Spleen (tissue), 7 donors: Measurements from ENCODE around the gene GNG7.
"Not testable (repeated sequence)": the region's sequence is repeated elsewhere in the genome, so short reads cannot be mapped to it uniquely, and the experiment has no call there.

ENCODE experiments used
- CTCF ChIP-seq, 11 experiments: fragments of 200-600 bp in 7 of 11; fragments of 450-650 bp in 4 of 11; sonication (generic) in 4 of 11; IDR thresholded peaks in 8 of 11; conservative IDR thresholded peaks in 3 of 11; 1 replicate in 7 of 11; 2 replicates in 4 of 11; pipeline versions ENCODE4 v1.4.0 to v1.8.0; 2016 to 2021; ENCODE audit warnings: antibody characterized with exemption in 11 of 11, inconsistent platforms in 4 of 11, mild to moderate bottlenecking in 1 of 11
- POLR2A ChIP-seq, 3 donors: fragments of 450-650 bp; IDR thresholded peaks; one replicate each; pipeline ENCODE4 v1.5.1; 2017; ENCODE audit warnings: antibody characterized with exemption in 3 of 3, mild to moderate bottlenecking in 1 of 3
- POLR2AphosphoS5 ChIP-seq, 3 donors: sonication (generic); formaldehyde crosslinking; IDR thresholded peaks; one replicate each; pipeline ENCODE4 v1.5.1; 2017; ENCODE audit warnings: antibody characterized with exemption in 3 of 3
- donor health status: DM: no; HTN: no; CAD: no; lungs with moderate emphysema.
- donor health status: DM: no; HTN: no; CAD: no.
- donor health status: DM: no; HTN: no; CAD: no.

GRCh38 chr19:2714102-2714501 is 11.6 kb upstream of the GNG7 start:
- not testable (repeated sequence) for TF ChIP-seq CTCF (IDR thresholded peaks at IDR 0.05 in 8 of 11, conservative IDR thresholded peaks at IDR 0.05 in 3 of 11); POLR2AphosphoS5 (IDR thresholded peaks at IDR 0.05); POLR2A (IDR thresholded peaks at IDR 0.05)
